Raji (cell line): ENCODE data around the gene CXCL3.

Source experiments
- POLR2A ChIP-seq: IDR thresholded peaks from 2 replicates; pipeline ENCODE4 v1.6.1; 2011; ENCODE audit warnings: low read depth, low read length, control low read depth; ENCODE audit not compliant: insufficient read depth

CXCL3 gene

GRCh38 chr4:73992050-73992449 lies 46.4 kb downstream of the CXCL3 start:
- no peak for TF ChIP-seq POLR2A

GRCh38 chr4:73991742-73992000 lies 46.8 kb downstream of the CXCL3 start:
- TF ChIP-seq POLR2A = no peak

- TF ChIP-seq POLR2A = no peak
Measured at GRCh38 chr4:73990988-73991741, 47.3 kb downstream of the CXCL3 start.

- no peak for TF ChIP-seq POLR2A
Measured at GRCh38 chr4:73989928-73990327, 48.6 kb downstream of the CXCL3 start.

- no peak for TF ChIP-seq POLR2A
Measured at GRCh38 chr4:73989031-73989430, 49.5 kb downstream of the CXCL3 start.

GRCh38 chr4:73988061-73988460 lies 50.4 kb downstream of the CXCL3 start, which contains the start of gene PPBP:
Gene PPBP, minus strand, starts transcription at chr4:73988190. Its CDS starts 87 bp downstream, at chr4:73988103.
- TF ChIP-seq POLR2A = no peak
